ENCODE data around the gene CCDC137. TPM values are rescaled to one million over a fixed set of nuclear protein-coding genes. Genes with fewer than 3 reads are reported as not detected.

The CCDC137 gene
- polyA plus RNA-seq, 12 donors, result 9.3 to 23.9 (median 12.6) TPM; not detected in 1

DNA sequence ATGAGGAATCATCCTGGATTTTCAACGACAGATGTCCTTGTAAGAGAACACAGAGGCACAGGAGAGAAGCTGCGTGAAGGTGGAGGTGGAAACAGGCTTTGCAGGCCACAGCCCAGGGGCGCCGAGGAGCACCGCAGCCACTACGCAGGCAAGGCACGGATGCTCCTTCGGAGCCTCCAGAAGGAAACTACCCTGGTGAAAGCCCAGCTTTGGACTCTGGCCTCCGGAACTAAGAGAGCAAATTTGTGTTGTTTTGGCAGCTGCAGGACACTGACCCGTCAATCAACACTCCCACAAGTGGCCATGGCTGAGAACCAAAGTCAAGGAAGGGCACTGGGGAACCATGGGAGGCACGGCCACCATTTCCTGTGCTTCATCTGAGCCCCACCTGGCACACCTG, 13.6 kb downstream of the CCDC137 start:
- no peak for DNase-seq

DNA sequence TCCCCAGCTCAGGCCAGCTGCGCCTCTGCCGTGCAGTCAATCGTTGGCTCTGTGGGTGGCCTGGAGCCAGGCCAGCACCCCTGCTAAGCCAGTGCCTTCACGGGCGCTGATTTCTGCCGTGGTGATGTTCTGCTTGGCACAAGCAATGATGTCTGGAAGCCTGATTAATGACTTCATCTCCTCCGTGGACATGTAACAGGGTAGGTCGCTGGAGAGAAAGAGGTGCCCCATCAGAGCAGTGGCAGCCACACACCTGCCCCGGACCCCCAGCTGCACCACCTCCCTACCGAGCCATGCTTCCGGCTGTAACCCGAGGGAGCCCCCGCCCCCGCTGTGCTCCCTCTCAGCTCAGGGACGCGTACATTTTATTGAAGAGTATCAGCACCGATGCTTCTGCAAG, 15.1 kb downstream of the CCDC137 start:
- no peak for DNase-seq

DNA sequence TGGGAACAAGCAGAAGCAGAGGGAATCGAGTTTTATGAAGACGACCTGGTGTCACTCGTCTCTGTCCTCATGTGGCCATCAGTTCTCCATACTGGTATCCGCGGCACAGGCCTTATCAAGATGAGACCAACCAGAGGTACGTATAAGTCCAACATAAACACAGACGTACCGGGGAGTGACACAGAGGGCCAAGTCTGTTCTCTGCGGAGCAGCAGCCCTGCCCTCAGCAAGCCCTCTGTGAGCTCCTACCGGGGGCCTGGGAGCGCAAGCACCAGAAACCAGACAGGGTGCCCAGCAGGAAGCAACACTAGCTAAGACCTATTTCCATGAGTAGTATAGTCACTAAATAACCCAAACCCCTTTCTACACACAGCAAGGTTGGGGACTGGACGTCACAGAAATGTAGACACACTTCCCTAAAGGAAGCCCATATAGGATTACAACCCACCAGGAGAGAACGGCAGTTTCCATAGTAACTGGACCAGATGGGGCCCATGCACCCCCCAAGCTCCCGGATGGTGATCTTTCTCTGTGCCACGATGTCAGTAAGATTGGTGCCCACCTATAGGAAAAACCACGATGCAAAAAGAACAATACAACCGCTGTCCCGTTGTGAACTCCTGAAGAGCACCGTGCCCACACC, 16.1 kb downstream of the CCDC137 start:
- no peak for DNase-seq

DNA sequence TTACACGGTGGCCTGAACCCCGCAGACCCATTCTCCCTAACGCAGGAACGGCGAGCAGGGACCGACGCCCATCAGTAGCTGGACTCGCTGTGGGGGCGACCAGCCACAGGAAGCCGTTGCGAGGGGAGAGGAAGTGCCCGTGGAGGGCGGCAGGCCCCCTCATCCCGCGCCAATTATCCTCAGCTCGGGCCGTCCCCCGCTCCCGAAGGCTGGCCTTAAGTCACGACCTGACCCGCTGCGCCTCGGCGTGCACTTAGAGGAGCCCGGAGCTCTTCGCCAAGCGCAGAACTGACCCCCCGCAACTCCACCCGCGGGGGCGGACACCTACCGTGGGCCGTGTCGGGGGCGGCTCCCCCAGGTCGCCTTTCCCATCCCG, 16.7 kb downstream of the CCDC137 start:
- no peak for DNase-seq

DNA sequence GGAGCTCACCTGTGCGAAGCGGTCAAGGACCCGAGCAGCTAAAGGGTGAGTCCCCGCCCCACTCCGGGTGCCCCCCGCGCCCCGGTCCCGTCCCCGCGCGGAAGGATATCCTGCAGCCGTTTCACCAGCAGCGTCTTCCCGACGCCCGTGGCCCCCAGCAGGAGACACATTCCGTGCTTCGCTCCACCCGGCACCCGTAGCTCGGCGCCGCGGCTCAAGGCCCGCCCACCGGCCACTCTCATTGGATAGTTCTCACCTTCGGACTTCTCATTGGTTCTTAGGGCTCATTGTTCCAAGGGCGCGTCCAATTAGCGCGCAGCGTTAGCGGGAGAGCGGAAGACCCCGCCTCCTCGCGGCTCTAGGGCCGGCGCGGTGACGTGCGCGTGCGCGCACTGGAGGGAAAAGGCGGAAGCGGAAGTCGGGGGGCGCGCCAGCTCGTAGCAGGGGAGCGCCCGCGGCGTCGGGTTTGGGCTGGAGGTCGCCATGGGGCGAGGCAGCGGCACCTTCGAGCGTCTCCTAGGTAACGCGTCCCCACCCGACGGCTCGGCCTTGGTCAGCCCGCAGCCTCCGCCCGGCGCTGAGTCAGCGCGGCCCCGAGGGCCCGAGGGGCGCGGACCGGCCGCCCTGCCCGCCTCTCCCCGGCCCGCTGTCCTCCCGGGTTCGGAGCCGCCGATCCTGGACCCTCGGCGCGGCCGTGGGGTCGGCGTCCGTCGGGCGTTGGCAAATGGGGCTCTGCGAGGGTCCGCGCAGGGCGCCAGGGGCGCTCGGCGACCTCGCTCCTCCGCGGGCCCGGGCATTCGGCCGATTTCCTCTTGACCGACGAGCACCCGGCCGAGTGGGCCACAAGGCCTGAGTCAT, 17.3 kb downstream of the CCDC137 start, which contains the start of the genes ARL16 and HGS:
TSS of gene ARL16 (minus strand) at position 214 of the 858 bp plus-strand sequence. CDS start at position 170, 44 bp downstream.
TSS of gene HGS (plus strand) at position 428 of the 858 bp plus-strand sequence. CDS start at position 484, 56 bp downstream.
- DNase-seq, result peak; percentile 99

DNA sequence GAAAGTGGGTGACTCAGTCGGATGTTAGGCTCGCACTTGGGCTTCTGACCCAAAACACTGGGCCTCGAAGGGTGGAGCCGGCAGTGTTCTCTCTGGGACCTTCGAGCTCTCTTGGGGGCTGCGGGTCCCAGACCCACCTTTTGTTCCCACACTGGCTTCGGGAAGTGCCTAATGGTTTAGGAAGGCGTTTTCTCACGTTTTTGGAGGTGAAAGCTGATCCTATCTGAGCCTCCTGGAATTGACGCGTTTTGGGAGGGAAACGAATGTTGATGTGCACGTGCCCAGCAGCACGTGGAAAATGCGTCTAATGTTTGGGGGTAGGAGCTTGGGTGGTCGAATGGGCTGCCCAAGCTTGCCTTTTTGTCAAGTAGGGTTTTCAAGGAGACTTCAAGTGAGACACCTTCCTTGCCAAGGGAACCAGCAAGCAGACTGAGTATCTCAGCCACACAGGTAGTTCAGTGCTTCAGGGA, 17.9 kb downstream of the CCDC137 start:
- DNase-seq, result no peak

DNA sequence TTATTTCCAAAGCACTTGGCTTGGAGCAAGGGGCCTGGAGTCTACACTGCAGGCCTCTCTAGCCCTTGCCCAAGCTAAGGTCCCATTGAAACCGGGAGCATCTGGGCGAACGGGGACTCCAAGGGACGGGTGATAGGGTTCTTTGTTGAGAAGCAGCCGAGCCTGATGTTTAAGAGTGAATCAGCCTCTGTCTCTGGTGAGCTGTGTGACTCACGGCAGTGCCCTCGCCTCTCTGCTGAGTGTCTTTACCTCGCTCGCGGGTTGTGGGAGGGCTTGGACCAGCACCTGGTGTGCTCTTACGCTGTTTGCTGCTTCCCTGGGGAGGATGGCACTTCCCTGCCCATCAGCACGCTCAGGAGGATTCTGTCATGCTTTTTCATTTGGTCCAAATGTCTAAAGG, 18.6 kb downstream of the CCDC137 start:
- no peak for DNase-seq

DNA sequence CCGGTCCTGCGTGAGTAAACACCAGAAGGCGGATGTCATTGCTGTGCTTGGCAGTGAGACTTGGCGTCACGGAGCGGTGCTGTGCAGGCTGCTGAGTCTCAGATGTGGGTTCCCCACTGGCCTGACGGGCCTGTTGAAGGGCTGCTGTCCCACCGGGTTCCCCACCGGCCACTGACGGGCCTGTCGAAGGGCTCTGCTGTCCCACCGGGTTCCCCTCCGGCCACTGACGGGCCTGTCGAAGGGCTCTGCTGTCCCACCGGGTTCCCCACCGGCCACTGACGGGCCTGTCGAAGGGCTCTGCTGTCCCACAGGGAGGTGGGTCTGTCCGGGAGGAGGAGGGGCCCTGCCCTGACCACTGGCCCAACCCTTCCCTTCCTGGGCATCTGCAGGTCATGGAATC, 20.1 kb downstream of the CCDC137 start:
- no peak for DNase-seq

DNA sequence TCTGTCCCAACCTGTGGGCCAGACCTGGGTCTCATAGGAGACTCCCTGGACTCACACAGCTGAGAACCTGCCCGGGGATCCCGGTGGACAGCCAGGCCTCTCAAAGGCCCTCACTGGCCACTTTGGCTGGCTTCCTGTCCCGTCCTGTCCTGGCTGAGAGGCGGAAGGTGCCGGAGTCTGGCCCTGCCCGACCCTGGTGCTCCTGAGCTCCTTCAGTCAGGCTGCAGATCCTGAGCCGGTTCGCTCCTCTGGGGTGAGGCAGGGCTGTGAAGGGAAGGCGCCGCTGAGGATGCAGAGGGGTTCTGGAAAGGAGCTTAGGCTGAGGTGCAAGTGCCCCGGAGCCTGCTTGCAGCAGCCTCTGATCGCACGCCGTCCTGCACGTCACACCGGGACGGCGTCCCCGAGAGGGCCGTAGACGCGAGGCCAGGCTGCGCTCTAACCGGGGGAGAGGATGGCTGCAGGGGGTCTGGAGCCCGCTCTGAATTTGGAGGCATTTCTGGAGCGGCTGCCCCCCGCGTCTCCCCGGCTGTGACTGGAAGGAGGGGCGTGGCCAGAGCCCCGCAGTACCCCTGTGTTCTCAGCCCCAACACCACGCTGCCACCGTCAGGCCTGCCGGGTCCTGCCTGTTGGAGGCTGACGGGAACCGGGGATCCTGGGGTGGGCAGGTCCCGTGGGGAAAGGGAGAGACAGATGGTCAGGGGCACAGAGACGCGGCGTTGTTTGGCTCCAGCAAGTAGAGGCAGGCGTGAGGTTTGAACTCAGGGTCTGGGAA, 21.4 kb downstream of the CCDC137 start:
- no peak for DNase-seq

DNA sequence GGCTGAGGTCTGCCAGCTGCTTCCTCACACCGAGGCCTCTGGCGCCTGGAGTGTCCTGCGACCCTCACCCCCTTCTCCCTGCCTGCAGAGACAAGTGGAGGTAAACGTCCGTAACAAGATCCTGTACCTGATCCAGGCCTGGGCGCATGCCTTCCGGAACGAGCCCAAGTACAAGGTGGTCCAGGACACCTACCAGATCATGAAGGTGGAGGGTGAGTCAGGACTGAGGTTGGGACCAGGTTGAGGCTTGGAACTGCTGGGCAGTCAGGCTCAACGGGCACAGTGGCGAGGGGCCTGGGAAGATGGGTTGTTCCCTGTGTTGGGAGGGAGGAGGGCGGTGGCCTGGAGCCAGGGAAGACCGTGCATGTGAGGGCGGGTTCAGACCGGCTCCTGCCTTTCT, 22.1 kb downstream of the CCDC137 start:
- DNase-seq, result no peak

DNA sequence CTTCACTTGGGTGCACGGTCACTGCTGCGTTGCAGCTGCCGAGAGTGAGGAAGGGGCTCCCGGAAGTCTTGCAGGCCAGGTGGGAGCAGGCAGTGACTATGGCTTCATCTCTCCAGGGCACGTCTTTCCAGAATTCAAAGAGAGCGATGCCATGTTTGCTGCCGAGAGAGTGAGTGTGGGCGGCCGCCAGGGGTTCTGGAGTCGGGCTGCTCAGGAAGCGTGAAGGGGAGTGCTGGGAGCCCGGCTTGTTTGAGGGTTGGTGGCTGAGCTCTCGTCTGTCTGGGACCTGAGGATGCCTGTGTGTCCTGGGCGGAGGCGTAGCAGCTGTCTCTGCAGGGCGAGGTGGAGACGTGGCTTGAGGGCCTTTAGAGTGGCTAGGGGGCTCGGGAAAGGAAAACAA, 23.5 kb downstream of the CCDC137 start:
- no peak for DNase-seq

DNA sequence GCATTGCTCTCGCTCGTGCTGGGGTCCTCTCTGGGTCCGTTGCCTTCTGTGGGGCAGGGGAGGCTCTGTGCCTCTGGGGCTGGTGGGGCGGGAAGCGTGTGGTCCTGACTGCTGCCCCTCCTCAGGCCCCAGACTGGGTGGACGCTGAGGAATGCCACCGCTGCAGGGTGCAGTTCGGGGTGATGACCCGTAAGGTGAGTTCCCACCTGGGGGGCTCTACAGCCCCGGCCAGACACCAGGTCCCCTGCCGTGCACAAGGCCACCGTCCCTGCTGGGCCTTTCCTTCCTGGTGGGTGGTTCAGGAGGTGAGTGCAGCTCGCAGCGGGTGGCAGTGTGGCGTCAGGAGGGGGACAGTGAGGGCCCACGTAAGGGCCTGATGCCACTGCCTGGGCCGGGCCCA, 24.0 kb downstream of the CCDC137 start:
- DNase-seq, result no peak

DNA sequence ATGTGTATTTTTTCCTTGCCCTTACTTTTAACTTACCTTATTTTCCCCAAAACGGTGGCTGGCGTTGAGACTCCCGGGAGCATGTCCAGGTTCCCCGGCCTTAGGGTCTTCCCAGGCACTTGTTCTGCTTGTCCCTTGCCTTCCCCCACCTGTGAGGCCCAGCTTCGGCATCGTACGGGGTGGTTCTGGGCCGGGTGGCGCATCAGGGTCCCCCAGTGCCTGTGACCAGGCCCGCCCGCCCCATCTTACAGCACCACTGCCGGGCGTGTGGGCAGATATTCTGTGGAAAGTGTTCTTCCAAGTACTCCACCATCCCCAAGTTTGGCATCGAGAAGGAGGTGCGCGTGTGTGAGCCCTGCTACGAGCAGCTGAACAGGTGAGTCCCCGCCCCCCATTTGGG, 24.7 kb downstream of the CCDC137 start:
- DNase-seq, result no peak

DNA sequence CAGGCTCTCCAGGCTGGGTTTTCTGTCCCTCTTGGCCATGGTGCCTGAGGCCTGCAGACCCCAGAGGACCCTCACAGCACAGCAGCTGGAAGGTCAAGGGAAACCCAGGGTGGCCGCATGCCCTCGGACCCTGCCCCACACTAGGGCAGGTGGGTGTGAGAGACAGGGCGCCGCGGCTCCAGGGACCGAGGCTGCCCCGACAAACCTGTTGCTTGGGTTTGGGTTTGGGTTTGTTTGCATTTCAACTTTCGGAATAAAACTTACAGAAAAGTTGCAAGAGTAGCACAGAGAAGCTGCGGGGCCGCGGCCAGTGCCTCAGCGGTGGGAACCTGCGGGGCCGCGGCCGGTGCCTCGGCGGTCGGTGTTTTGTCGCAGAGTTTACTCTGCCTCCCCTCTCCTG, 25.1 kb downstream of the CCDC137 start:
- DNase-seq, result no peak

DNA sequence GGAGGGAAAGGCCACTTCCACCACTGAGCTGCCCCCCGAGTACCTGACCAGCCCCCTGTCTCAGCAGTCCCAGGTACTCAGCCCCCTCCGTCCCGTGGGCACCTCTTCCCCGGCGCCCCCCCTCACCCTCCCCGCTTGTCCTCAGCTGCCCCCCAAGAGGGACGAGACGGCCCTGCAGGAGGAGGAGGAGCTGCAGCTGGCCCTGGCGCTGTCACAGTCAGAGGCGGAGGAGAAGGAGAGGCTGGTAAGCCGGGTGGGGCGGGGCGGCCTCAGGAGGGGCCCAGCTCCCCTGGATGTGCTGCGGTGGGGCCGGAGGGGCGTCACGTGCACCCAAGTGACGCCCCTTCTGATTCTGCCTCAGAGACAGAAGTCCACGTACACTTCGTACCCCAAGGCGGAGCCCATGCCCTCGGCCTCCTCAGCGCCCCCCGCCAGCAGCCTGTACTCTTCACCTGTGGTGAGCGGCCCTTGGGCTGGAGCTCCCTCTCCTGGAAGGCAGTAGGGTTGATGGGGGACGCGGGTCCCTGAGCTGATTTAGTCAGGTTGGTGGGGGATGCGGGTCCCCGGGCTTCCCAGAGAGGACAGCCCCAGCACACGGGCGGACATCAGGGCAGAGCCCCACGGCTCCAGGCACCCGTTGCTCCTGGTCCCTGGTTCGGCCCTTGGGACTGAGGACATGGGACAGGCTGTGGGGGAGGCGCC, 27.1 kb downstream of the CCDC137 start:
- DNase-seq, result no peak

DNA sequence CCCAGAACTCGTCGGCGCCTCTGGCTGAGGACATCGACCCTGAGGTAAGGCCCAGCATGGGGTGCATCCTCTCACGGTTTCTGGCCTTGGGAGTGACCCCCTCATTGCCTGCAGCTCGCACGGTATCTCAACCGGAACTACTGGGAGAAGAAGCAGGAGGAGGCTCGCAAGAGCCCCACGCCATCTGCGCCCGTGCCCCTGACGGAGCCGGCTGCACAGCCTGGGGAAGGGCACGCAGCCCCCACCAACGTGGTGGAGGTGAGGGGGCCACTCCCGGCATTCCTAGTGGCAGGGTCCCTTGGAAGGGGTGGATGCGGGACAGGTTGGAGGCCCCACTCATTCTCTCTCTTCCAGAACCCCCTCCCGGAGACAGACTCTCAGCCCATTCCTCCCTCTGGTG, 28.3 kb downstream of the CCDC137 start:
- no peak for DNase-seq

DNA sequence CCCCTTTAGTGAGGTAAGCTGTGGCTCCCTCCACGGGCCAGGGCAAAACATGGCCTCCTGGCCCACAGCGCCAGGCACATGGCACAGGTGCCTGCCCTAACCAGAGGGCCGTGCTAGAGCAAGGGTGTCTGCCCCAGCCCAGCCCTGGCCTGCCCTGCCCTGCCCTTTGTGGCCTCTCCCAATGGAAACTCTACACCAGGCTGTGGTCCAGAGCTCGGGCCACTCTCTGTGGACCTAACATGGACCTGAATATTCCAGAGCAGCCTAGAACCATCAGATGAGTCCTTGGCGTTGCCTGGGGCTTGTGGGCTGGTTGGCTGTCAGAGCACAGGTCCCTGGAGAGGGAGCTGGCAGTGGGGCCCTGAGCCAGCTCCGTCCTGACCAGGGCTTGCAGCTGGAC, 28.7 kb downstream of the CCDC137 start:
- no peak for DNase-seq

DNA sequence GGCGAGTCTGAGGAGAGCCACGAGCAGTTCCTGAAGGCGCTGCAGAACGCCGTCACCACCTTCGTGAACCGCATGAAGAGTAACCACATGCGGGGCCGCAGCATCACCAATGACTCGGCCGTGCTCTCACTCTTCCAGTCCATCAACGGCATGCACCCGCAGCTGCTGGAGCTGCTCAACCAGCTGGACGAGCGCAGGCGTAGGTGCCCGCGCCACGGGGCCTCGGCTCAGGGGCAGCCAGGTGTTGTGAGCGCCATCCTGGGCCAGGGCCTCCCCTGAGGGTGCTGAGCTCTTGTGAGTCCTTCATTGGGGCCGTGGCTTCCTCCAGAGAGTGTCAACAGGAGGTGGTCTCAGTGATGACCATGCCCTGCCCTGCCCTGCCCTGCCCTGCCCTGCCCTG, 29.3 kb downstream of the CCDC137 start:
- no peak for DNase-seq

DNA sequence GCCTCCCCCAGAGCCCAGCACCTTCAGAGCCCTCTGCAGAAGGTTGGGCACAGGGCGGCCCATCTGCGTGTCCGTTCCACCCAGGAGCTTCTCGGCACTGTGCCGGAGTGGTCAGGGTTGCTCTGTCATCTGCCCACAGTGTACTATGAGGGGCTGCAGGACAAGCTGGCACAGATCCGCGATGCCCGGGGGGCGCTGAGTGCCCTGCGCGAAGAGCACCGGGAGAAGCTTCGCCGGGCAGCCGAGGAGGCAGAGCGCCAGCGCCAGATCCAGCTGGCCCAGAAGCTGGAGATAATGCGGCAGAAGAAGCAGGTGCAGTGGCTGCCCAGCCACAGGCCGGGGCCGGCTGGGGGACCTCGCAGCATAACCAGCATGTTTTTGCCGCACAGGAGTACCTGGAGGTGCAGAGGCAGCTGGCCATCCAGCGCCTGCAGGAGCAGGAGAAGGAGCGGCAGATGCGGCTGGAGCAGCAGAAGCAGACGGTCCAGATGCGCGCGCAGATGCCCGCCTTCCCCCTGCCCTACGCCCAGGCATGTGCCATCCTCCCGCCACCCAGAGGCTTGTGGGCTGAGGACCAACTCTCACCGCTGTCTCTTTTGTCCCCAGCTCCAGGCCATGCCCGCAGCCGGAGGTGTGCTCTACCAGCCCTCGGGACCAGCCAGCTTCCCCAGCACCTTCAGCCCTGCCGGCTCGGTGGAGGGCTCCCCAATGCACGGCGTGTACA, 29.8 kb downstream of the CCDC137 start:
- DNase-seq, result no peak

DNA sequence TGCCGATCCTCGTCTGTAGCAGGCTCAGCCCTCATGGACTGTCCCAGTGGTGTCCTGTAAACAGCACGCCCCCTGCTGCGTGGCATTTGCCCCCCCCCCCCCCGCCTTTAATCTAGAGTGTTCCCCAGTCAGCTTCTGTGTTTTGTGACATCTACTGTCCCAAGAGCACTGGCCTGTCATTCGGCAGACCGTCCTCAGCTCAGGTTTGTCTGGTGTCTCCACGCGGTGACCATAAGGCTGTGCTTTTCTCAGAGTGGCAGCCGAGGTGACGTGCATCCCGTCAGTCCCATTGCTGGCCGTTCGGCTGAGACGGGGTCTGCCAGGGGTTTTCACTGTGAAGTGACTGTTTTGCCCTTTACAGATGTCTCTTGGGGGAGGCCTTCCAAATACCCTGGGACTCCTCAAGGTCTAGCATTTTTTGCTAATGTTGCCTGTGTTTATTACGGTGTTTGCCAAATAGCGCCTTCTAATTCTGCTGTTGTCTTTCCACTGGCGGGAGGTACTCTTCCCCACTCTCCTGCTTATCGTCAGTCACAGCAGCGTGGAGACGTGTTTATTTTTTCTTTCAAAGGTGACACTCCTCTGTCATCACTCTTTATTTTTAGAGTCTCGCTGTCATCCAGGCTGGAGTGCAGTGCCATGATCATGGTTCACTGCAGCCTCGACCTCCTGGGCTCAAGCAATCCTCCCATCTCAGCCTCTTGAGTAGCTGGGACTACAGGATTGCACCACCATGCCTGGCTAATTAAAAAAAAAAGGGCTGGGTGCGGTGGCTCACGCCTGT, 30.9 kb downstream of the CCDC137 start:
- DNase-seq, result no peak
